Naive thymus-derived CD4-positive, alpha-beta T cell (primary cell): ENCODE measurements around the gene EXT2. TPM values are rescaled to one million over a fixed set of nuclear protein-coding genes. Genes with fewer than 3 reads are reported as not detected.
A peak's percentile ranks its signal among the peaks of the same experiment; 100 is the strongest.

Experiments used
- ATAC-seq: fragments of 150-1000 bp; cut with Tn5 transposase; 2 replicates; pipeline ENCODE4 v1.10.0; 2021; ENCODE audit warnings: mild to moderate bottlenecking, moderate library complexity
- CTCF ChIA-PET: fragments of 350-600 bp; sonication (Branson Sonifier 250); formaldehyde crosslinking; loops from one replicate; lab custom pipeline; 2021; ENCODE audit warnings: antibody characterized with exemption; lab: Charles Lee
- POLR2A ChIA-PET: fragments of 350-600 bp; sonication (Branson Sonifier 250); formaldehyde crosslinking; loops from one replicate; lab custom pipeline; 2021; ENCODE audit warnings: antibody characterized with exemption, inconsistent platforms; lab: Charles Lee
- DNase-seq, 9 donors: peaks; one replicate each; pipeline versions ENCODE4 v3.0.0 to v3.0.0-alpha.2; 2020 to 2022; ENCODE audit warnings: mixed read lengths in 1 of 9
- H3K27ac ChIP-seq: one replicate; pipeline ENCODE4 v1.7.0; 2013; ENCODE audit warnings: mild to moderate bottlenecking, low read depth, low read length, moderate library complexity
- H3K27me3 ChIP-seq, 2 donors: one replicate each; pipeline ENCODE4 v1.7.0; 2013; ENCODE audit warnings: low read length in 2 of 2, mild to moderate bottlenecking in 2 of 2, moderate library complexity in 2 of 2; ENCODE audit not compliant: control insufficient read depth in 2 of 2, insufficient read depth in 2 of 2
- H3K36me3 ChIP-seq, 3 experiments: 1 replicate in 2 of 3; 2 replicates in 1 of 3; pipeline ENCODE4 v1.7.0; 2013; ENCODE audit warnings: low read length in 3 of 3, mild to moderate bottlenecking in 3 of 3, moderate library complexity in 1 of 3; ENCODE audit not compliant: insufficient read depth in 3 of 3, control insufficient read depth in 2 of 3
- H3K4me1 ChIP-seq, 2 donors: one replicate each; pipeline ENCODE4 v1.7.0; 2013; ENCODE audit warnings: low read length in 2 of 2, mild to moderate bottlenecking in 2 of 2, moderate library complexity in 1 of 2; ENCODE audit not compliant: control insufficient read depth in 2 of 2, insufficient read depth in 2 of 2
- H3K4me3 ChIP-seq: 2 replicates; pipeline ENCODE4 v1.7.0; 2013; ENCODE audit warnings: mild to moderate bottlenecking, low read length
- H3K9me3 ChIP-seq, 3 experiments: 1 replicate in 2 of 3; 2 replicates in 1 of 3; pipeline ENCODE4 v1.7.0; 2013; ENCODE audit warnings: low read length in 3 of 3; ENCODE audit not compliant: control insufficient read depth in 2 of 3
- H3K27ac Mint-ChIP-seq, 9 donors: one replicate each; pipeline ENCODE4 v1.8.0; 2020 to 2022; ENCODE audit warnings: mixed read lengths in 9 of 9, mild to moderate bottlenecking in 8 of 9, moderate library complexity in 5 of 9, inconsistent platforms in 2 of 9
- H3K27me3 Mint-ChIP-seq, 5 donors: one replicate each; pipeline ENCODE4 v1.8.0; 2021 to 2022; ENCODE audit warnings: mixed read lengths in 5 of 5, mild to moderate bottlenecking in 1 of 5
- H3K36me3 Mint-ChIP-seq, 5 donors: one replicate each; pipeline ENCODE4 v1.8.0; 2020 to 2022; ENCODE audit warnings: mixed read lengths in 5 of 5, mild to moderate bottlenecking in 3 of 5, inconsistent platforms in 1 of 5
- H3K4me1 Mint-ChIP-seq, 7 donors: one replicate each; pipeline ENCODE4 v1.8.0; 2020 to 2022; ENCODE audit warnings: mixed read lengths in 7 of 7, mild to moderate bottlenecking in 3 of 7, inconsistent platforms in 1 of 7
- H3K4me3 Mint-ChIP-seq, 10 donors: one replicate each; pipeline ENCODE4 v1.8.0; 2020 to 2022; ENCODE audit warnings: mild to moderate bottlenecking in 10 of 10, mixed read lengths in 10 of 10, moderate library complexity in 6 of 10, inconsistent platforms in 2 of 10
- H3K9me3 Mint-ChIP-seq, 11 donors: one replicate each; pipeline ENCODE4 v1.8.0; 2020 to 2022; ENCODE audit warnings: mixed read lengths in 11 of 11, mild to moderate bottlenecking in 4 of 11, inconsistent platforms in 1 of 11, moderate library complexity in 1 of 11
- intact Hi-C, 2 donors: fragments of 100-400 bp; cut with micrococcal nuclease; formaldehyde crosslinking; loops; one replicate each; pipeline ENCODE4 v1.15.1; 2023
- polyA plus RNA-seq, 2 donors: library from polyadenylated mRNA; unstranded; fragments of 300-500 nt; fragmentation: Illumina TruSeq; gene quantifications; one replicate each; pipeline ENCODE4 v1.2.3, GENCODE V29; 2021
- total RNA-seq, 6 experiments: library from RNA in 5 of 6; stranded (reverse) in 5 of 6; gene quantifications; 1 replicate in 5 of 6; 2 replicates in 1 of 6; pipeline ENCODE4 v1.2.3 and lab custom pipeline; 2021 to 2026

Gene EXT2
- total and polyA plus RNA-seq, 7 experiments from 2014 or later = 27.2 to 43.9 (median 31.5) TPM

DNA sequence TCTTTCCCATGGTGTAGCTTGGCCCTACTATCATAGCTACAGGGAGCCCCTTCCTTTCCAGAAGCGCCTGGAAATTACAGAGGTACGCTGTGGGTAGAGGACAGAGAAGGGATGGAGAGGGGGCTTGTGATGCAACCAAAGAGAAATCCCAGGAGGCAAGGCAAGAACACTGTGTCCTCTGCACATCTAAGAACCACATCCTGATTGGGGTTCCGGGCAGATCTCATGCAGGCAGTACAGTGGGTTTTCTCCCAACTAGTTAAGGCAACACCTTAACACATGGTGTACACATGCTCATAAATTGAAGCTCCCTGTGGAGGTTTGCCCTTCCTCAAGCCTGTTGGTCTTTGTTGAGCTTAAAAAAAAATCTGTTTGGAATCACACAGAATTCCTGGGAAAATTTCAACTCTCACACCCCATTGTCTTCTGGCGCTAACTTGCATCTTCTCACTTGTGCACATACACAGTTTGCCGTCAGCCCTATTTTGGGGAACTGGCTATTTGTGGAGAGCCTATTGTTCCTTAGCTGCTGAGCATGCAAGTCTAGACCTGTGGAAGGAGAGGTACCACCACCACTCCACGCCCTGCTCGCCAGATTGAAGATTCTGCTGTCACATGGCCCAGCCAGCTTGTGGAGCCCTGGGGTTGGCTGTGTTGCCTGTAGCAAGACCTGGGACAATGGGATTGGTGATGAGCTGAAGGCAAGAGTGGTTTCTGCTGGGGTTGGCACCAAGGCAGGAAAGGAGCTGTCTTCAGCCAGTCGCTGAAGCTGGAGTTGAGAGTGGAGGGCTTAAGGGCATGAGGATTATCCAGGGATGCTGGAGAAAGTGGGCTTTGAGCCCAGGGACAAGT, 162.1 kb downstream of the EXT2 start:
- intact Hi-C loops = no loop called here
- Histone ChIP-seq H3K27ac (no peak overlapping the region), H3K4me1 (peaks cover 0 to 19% of the 10 kb centered on the region in 2 donors), H3K4me3 (no peak overlapping the region), H3K27me3 (no peaks in the 10 kb centered on the region), H3K9me3 (peaks cover 0 to 8% (median 0%) of the 10 kb centered on the region in 3 experiments), H3K36me3 (no peaks in the 10 kb centered on the region)
- ATAC-seq (no peak), DNase-seq (no peak)
- peaks cover 3 to 16% (median 7%) of the 10 kb centered on the region in 11 donors for H3K9me3 Mint-ChIP-seq
- H3K36me3 Mint-ChIP-seq = peaks cover 3 to 7% (median 6%) of the 10 kb centered on the region in 5 donors
- H3K27me3 Mint-ChIP-seq = peaks cover 0 to 4% (median 0%) of the 10 kb centered on the region in 5 donors
- H3K27ac Mint-ChIP-seq = peak overlapping the region in 1 of 9 donors; percentile 78
- ChIA-PET POLR2A (interaction anchor here (0.6 kb wide), 2 partner anchors 214 to 777 kb away, joined by 3 read pairs; no protein-coding TSS in a partner anchor), CTCF (no interaction called here)
- peaks cover 0 to 29% (median 5%) of the 10 kb centered on the region in 7 donors for H3K4me1 Mint-ChIP-seq
- peak overlapping the region in 2 of 10 donors; percentile 34 to 79 for H3K4me3 Mint-ChIP-seq

GRCh38 chr11:44258190-44258489, 162.7 kb downstream of the EXT2 start:
- H3K9me3 Mint-ChIP-seq = peaks cover 0 to 10% (median 3%) of the 10 kb centered on the region in 11 donors
- peaks cover 0 to 19% of the 10 kb centered on the region in 2 donors for H3K4me1 ChIP-seq
- ChIA-PET POLR2A (interaction anchor here (0.6 kb wide), 1 partner anchor 215 kb away, joined by 3 read pairs; no protein-coding TSS in a partner anchor), CTCF (no interaction called here)
- H3K4me3 Mint-ChIP-seq = peak overlapping the region in 1 of 10 donors; percentile 18
- H3K9me3 ChIP-seq = peaks cover 0 to 2% (median 0%) of the 10 kb centered on the region in 3 experiments
- H3K36me3 Mint-ChIP-seq = peaks cover 0 to 1% (median under 1%) of the 10 kb centered on the region in 5 donors
- no peaks in the 10 kb centered on the region for H3K36me3 ChIP-seq
- no peak overlapping the region for H3K27ac ChIP-seq
- ATAC-seq (no peak), DNase-seq (no peak)
- peaks cover 0 to 29% (median 5%) of the 10 kb centered on the region in 7 donors for H3K4me1 Mint-ChIP-seq
- H3K4me3 ChIP-seq = no peak overlapping the region
- H3K27me3 Mint-ChIP-seq = peaks cover 0 to 5% (median 0%) of the 10 kb centered on the region in 5 donors
- intact Hi-C loops = no loop called here
- no peak overlapping the region for H3K27ac Mint-ChIP-seq
- no peaks in the 10 kb centered on the region for H3K27me3 ChIP-seq

DNA sequence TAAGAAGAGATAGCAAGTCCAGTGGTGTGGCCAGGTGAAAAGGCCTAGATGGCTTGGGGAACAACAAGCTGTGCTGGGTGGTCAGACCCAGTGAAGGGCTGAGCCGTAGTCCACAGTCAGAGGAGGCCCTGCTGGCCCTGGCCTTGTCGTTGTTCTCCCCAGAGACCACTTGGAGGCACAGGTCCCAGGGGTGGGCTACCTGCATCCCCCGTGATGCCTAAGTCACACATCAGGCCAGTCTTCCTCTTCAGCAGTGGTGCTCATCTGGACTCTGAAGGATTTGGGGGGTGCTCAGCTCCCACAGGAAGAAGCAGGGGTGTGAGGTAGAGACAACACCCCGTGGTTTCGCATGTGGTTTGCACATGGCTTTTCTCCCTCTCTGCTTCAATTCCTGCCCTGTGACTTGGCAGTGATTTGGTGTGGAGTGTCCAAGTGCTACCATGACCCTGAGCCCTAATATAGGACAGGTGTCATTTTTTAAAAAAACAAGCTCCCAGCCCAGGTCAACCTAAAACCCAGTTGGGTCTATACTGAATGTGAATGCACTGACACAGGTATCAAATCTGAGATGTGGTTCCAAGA, 163.5 kb downstream of the EXT2 start:
- H3K9me3 Mint-ChIP-seq = peaks cover 0 to 3% (median 0%) of the 10 kb centered on the region in 11 donors
- peaks cover 0 to 29% (median 5%) of the 10 kb centered on the region in 7 donors for H3K4me1 Mint-ChIP-seq
- Histone ChIP-seq H3K9me3 (no peaks in the 10 kb centered on the region), H3K27me3 (no peaks in the 10 kb centered on the region), H3K27ac (no peak overlapping the region), H3K4me3 (no peak overlapping the region), H3K4me1 (peaks cover 0 to 19% of the 10 kb centered on the region in 2 donors), H3K36me3 (no peaks in the 10 kb centered on the region)
- peak overlapping the region in 1 of 10 donors; percentile 18 for H3K4me3 Mint-ChIP-seq
- peaks cover 0 to 5% (median 0%) of the 10 kb centered on the region in 5 donors for H3K27me3 Mint-ChIP-seq
- no peaks in the 10 kb centered on the region for H3K36me3 Mint-ChIP-seq
- H3K27ac Mint-ChIP-seq = no peak overlapping the region
- no peak for DNase-seq
- POLR2A ChIA-PET = interaction anchor here (0.6 kb wide), 1 partner anchor 292 kb away, joined by 3 read pairs; no protein-coding TSS in a partner anchor
- ATAC-seq = no peak
- CTCF ChIA-PET = no interaction called here
- intact Hi-C loops = no loop called here

GRCh38 chr11:44260081-44260480, 164.6 kb downstream of the EXT2 start:
- no peak for ATAC-seq
- Histone ChIP-seq H3K27ac (no peak overlapping the region), H3K4me1 (peaks cover 0 to 19% of the 10 kb centered on the region in 2 donors), H3K4me3 (no peak overlapping the region), H3K36me3 (no peaks in the 10 kb centered on the region), H3K9me3 (no peaks in the 10 kb centered on the region), H3K27me3 (no peaks in the 10 kb centered on the region)
- Mint-ChIP-seq H3K27me3 (peaks cover 0 to 5% (median 0%) of the 10 kb centered on the region in 5 donors), H3K4me1 (peaks cover 0 to 29% (median 5%) of the 10 kb centered on the region in 7 donors), H3K36me3 (no peaks in the 10 kb centered on the region), H3K4me3 (no peak overlapping the region), H3K9me3 (no peaks in the 10 kb centered on the region), H3K27ac (no peak overlapping the region)
- POLR2A ChIA-PET = no interaction called here
- intact Hi-C loops = no loop called here
- CTCF ChIA-PET = no interaction called here
- no peak for DNase-seq

DNA sequence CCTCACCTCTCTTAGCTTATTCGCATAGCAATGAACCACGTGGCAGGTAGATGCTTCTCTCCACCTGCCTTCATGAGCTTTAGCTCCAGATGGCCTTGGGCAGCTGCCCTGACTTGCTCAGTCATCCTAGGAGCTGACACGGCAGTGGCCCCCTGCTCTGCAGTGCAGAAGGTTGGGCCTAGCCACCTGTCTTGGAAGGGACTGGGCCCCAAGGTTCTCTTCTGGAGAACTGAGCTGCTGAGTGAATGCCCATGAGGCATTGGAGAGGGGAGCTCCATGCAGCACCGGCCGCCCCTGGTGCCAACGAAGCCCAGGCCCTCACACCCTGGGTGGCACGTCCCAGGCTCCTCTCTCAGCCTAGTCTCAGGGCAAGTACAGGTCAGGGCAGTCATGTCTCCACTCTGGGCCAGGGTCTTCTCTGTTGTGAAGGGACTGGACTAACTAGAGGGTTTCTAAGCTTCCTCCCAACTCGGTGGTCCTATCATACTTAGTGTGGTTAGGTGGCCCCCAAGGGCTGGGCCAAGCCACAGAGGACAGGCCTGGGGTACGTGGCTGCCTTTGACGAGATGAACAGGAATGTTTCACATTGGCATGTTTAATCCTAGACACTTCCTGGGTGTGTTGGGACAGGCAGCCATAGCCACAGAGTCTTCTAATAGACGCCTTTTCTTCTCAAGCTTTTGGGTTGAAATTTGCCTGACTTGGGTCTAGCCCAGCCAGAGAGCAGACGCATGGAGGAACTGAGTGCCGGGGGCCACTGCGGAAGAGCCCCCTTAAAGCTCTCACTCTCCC, 166.5 kb downstream of the EXT2 start:
- H3K9me3 Mint-ChIP-seq = no peaks in the 10 kb centered on the region
- DNase-seq (no peak), ATAC-seq (no peak)
- intact Hi-C loops = no loop called here
- peaks cover 0 to 22% (median 4%) of the 10 kb centered on the region in 7 donors for H3K4me1 Mint-ChIP-seq
- Histone ChIP-seq H3K4me3 (no peak overlapping the region), H3K4me1 (peaks cover 0 to 19% of the 10 kb centered on the region in 2 donors), H3K36me3 (no peaks in the 10 kb centered on the region), H3K27me3 (no peaks in the 10 kb centered on the region), H3K9me3 (no peaks in the 10 kb centered on the region), H3K27ac (no peak overlapping the region)
- no peaks in the 10 kb centered on the region for H3K36me3 Mint-ChIP-seq
- ChIA-PET POLR2A (no interaction called here), CTCF (no interaction called here)
- H3K4me3 Mint-ChIP-seq = no peak overlapping the region
- no peak overlapping the region for H3K27ac Mint-ChIP-seq
- peaks cover 0 to 5% (median 0%) of the 10 kb centered on the region in 5 donors for H3K27me3 Mint-ChIP-seq

- Histone ChIP-seq H3K4me3 (no peak overlapping the region), H3K27me3 (no peaks in the 10 kb centered on the region), H3K4me1 (peaks cover 0 to 1% of the 10 kb centered on the region in 2 donors), H3K27ac (no peak overlapping the region), H3K9me3 (no peaks in the 10 kb centered on the region), H3K36me3 (no peaks in the 10 kb centered on the region)
- peaks cover 0 to 5% (median 0%) of the 10 kb centered on the region in 7 donors for H3K4me1 Mint-ChIP-seq
- H3K27ac Mint-ChIP-seq = no peak overlapping the region
- POLR2A ChIA-PET = no interaction called here
- H3K4me3 Mint-ChIP-seq = no peak overlapping the region
- H3K36me3 Mint-ChIP-seq = no peaks in the 10 kb centered on the region
- H3K27me3 Mint-ChIP-seq = peaks cover 0 to 5% (median 0%) of the 10 kb centered on the region in 5 donors
- DNase-seq (no peak), ATAC-seq (no peak)
- no peaks in the 10 kb centered on the region for H3K9me3 Mint-ChIP-seq
- CTCF ChIA-PET = no interaction called here
- intact Hi-C loops = no loop called here
These were observed 168.4 kb downstream of the EXT2 start for GRCh38 chr11:44263738-44264437.
